Ovary (tissue), 3 donors: ENCODE data around the gene ORC4.

Experiments used
- POLR2A ChIP-seq: fragments of 450-650 bp; IDR thresholded peaks from one replicate; pipeline ENCODE4 v1.6.1; 2017; ENCODE audit warnings: antibody characterized with exemption, mild to moderate bottlenecking, moderate library complexity
- TF ChIP-seq, protein P1 (sequence below), 3 donors: fragments of 450-650 bp in 2 of 3; fragments of 200-600 bp in 1 of 3; IDR thresholded peaks; one replicate each; pipeline versions ENCODE4 v1.5.1 to v1.8.0; 2016 to 2022; ENCODE audit warnings: antibody characterized with exemption in 3 of 3, mild to moderate bottlenecking in 1 of 3
- donor health status: DM: no; HTN: no; CAD: no.

GRCh38 chr2:147952118-147952517 lies 68.4 kb downstream of the ORC4 start:
- TF ChIP-seq, protein P1, sequence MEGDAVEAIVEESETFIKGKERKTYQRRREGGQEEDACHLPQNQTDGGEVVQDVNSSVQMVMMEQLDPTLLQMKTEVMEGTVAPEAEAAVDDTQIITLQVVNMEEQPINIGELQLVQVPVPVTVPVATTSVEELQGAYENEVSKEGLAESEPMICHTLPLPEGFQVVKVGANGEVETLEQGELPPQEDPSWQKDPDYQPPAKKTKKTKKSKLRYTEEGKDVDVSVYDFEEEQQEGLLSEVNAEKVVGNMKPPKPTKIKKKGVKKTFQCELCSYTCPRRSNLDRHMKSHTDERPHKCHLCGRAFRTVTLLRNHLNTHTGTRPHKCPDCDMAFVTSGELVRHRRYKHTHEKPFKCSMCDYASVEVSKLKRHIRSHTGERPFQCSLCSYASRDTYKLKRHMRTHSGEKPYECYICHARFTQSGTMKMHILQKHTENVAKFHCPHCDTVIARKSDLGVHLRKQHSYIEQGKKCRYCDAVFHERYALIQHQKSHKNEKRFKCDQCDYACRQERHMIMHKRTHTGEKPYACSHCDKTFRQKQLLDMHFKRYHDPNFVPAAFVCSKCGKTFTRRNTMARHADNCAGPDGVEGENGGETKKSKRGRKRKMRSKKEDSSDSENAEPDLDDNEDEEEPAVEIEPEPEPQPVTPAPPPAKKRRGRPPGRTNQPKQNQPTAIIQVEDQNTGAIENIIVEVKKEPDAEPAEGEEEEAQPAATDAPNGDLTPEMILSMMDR (IDR thresholded peaks at IDR 0.05): no peak
- no peak for TF ChIP-seq POLR2A
